GM18909 (cell line): ENCODE measurements around the gene OR2A25.
"Not testable (repeated sequence)": the region's sequence is repeated elsewhere in the genome, so short reads cannot be mapped to it uniquely, and the experiment has no call there.

Source experiments
- ATAC-seq: cut with Tn5 transposase; IDR thresholded peaks from one replicate; pipeline ENCODE4 v1.9.1; 2021; ENCODE audit warnings: mild to moderate bottlenecking; ENCODE audit not compliant: unreplicated experiment, poor library complexity

OR2A25 gene

GRCh38 chr7:144069511-144069910, at the start of gene OR2A25:
OR2A25 (plus strand) TSS chr7:144069811; CDS start chr7:144074220, 4,409 bp downstream.
- no peak for ATAC-seq

- ATAC-seq = no peak
Observed at GRCh38 chr7:144020340-144020739, 49.3 kb upstream of the OR2A25 start.

GRCh38 chr7:144022169-144022568, 47.4 kb upstream of the OR2A25 start:
- ATAC-seq = no peak

- ATAC-seq = no peak
Observed at GRCh38 chr7:144023171-144023827, 46.3 kb upstream of the OR2A25 start.

GRCh38 chr7:144024213-144024612, 45.4 kb upstream of the OR2A25 start:
- ATAC-seq = no peak

GRCh38 chr7:144026203-144026883, 43.3 kb upstream of the OR2A25 start:
- ATAC-seq = no peak

GRCh38 chr7:144027070-144027469, 42.5 kb upstream of the OR2A25 start:
- no peak for ATAC-seq

- no peak for ATAC-seq
Observed at GRCh38 chr7:144027974-144028373, 41.6 kb upstream of the OR2A25 start.

- no peak for ATAC-seq
Observed at GRCh38 chr7:144028547-144028946, 41.1 kb upstream of the OR2A25 start.

GRCh38 chr7:144032516-144032915, 37.1 kb upstream of the OR2A25 start:
- no peak for ATAC-seq

- no peak for ATAC-seq
Observed at GRCh38 chr7:144032985-144033709, 36.5 kb upstream of the OR2A25 start.

GRCh38 chr7:144035385-144035784, 34.2 kb upstream of the OR2A25 start:
- ATAC-seq = no peak

- no peak for ATAC-seq
Observed at GRCh38 chr7:144036302-144036885, 33.2 kb upstream of the OR2A25 start.

GRCh38 chr7:144037414-144038035, 32.1 kb upstream of the OR2A25 start:
- ATAC-seq = no peak

GRCh38 chr7:144038887-144039286, 30.7 kb upstream of the OR2A25 start:
- ATAC-seq = no peak

- no peak for ATAC-seq
Observed at GRCh38 chr7:144048648-144049047, 21.0 kb upstream of the OR2A25 start, which contains the start of gene OR2A5. OR2A5 (plus strand) TSS chr7:144048948; CDS start chr7:144050402, 1,454 bp downstream.

- no peak for ATAC-seq
Observed at GRCh38 chr7:144049491-144049890, 20.1 kb upstream of the OR2A25 start.

- ATAC-seq = no peak
Observed at GRCh38 chr7:144050093-144050492, 19.5 kb upstream of the OR2A25 start.

GRCh38 chr7:144050884-144051283, 18.7 kb upstream of the OR2A25 start:
- ATAC-seq = not testable (repeated sequence)

- ATAC-seq = no peak
Observed at GRCh38 chr7:144057954-144058353, 11.7 kb upstream of the OR2A25 start.
